Myocyte (in vitro differentiated cells): Measurements from ENCODE around the gene SIAE. TPM values are rescaled to one million over a fixed set of nuclear protein-coding genes. Genes with fewer than 3 reads are reported as not detected.
"Not testable (repeated sequence)": the region's sequence is repeated elsewhere in the genome, so short reads cannot be mapped to it uniquely, and the experiment has no call there.

Experiments
- DNase-seq: peaks from one replicate; pipeline ENCODE4 v3.0.0-alpha.2; 2012; ENCODE audit warnings: low read depth
- total RNA-seq: library from RNA; depleted of rRNA; stranded (reverse); fragments of >200 nt; gene quantifications from 2 replicates; pipeline ENCODE4 v1.2.3, GENCODE V29; 2014

The SIAE gene
- total RNA-seq, 1 donor from 2014 or later, result 14.4 TPM

- peak; percentile 86 for DNase-seq
Measured at GRCh38 chr11:124625504-124626168, 47.9 kb downstream of the SIAE start.

DNA sequence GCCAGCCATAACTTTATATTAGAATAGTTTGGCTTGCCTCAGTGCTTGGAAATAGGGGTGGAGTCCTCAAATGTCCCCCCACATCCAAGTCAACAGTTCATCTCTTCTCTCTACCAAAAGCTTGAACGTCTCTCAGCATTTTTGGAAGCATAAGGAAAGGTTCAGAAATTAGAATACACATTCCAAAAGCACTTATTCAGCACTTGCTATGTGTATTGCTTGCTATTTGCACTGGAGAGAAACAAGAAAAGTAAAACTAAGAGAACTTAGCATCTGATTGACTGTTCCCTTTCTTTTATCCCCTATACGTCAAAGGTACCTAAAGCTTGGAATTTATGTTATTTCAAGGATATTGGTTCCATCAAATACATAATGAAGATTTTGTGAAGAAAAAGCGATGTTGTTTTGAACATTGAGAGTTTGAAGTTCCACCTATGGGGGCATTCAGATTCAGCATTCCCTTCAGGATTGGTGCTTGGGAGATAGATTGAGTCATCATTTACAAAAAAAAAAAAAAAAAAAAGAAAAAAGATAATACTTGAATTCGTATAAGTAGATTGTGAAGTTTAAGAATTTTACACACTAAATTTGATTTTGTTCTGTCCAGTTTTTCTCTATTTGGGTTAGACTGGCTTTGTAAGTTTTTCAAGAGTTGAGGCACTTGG lies 49.5 kb downstream of the SIAE start:
- no peak for DNase-seq

- DNase-seq, result peak; percentile 95
Measured at GRCh38 chr11:124622531-124623451, 50.7 kb downstream of the SIAE start, which contains the start of gene TBRG1. TBRG1 (plus strand) TSS chr11:124622864; CDS start chr11:124623084, 220 bp downstream.

DNA sequence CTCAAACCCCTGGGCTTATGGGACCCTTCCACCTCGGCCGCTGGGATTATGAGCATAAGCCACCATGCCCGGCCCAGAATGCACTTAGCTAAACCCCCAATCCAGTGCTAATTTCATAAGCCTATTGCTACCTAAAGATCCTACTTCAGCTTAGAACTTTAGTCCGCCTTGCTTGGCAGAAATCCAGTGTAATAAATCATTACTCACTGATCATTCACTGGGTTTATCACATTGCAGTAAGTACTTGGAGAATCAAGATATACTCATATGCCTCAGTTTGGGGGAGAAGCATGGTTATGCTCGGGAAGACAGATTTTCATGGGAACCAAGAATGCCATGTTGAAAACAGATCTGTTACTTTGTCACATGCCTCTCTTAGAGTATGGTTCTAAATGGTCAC lies 54.7 kb downstream of the SIAE start:
- DNase-seq, result no peak

- DNase-seq, result peak; percentile 3
Measured at GRCh38 chr11:124612567-124613246, 60.8 kb downstream of the SIAE start.

DNA sequence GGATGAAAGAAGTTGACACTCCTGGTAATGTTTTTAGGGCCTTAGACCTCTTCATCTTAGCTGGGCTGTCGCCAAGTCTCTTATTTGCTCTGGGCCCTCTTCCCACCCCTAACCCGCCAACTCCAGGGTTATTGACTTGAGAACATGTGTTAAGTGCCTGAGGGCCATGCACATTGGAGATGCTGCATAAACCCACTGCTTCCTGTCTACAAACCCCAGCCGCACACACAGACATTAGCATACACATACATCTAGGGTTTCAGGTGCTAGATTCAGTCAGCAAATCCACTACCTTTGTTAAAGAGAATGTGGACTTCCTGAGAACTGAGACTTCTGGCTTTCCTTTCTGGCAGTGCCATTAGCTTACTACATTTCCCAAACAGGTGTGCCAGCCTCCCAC lies 61.5 kb downstream of the SIAE start:
- no peak for DNase-seq

DNA sequence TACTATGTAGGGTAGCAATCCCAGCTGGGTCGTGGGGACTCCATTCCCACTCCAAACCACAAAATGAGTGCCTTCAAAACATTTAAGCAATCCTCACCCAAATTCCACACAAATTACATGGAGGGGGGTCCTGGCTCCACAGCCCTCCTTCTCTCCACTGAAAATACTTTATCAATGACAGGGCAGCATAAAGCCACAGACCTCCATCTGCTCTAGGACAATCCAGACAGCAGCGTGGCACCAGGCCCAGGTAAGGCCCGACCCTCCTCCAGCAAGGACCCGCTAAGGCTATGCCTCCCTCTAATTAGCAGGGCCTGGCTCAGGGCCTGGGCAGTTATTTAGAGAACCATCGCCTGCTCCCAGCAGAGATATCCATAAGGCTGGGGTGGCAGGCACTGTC lies 62.5 kb downstream of the SIAE start, which contains the start of gene PANX3:
Gene PANX3, plus strand, starts transcription at position 365 of the 400 bp plus-strand sequence. CDS start 129 bp downstream, outside the sequence.
- DNase-seq, result no peak

DNA sequence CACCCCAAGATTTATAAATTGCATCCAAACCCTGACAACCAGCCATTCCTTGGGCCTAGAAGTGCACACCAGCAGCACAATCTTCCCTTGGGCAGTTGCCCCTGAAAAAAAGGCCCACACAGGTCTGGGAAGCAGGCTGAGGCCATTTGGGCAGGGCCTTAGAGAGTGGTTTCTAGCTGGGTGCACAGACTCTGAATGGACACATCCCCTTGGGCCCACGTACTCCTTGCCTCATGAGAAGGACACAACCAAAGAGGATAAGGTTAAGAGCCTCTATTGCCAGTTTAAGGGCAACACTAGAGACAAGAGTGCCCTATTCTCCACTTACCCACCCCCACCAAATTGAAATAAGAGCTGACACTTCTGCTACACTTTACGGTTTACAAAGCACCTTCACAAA lies 63.2 kb downstream of the SIAE start:
- DNase-seq, result no peak

GRCh38 chr11:124608147-124608546 lies 65.4 kb downstream of the SIAE start:
- DNase-seq, result no peak

- DNase-seq, result no peak
Measured at GRCh38 chr11:124605719-124606118, 67.8 kb downstream of the SIAE start.

DNA sequence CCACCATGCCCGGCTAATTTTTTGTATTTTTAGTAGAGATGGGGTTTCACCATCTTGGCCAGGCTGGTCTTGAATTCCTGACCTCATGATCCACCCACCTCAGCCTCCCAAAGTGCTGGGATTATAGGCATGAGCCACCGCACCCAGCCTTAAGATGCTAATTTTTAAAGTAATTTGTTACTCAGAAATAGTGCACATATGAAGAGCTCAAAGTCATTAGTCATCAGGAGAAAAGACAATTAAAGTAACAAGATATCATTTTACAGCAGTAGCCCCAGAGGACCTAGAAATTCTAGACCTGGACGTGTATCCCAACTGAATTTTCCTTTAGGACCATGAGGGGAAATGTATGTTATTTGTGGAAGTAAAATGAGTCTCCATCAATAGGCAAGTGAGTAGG lies 70.8 kb downstream of the SIAE start:
- DNase-seq, result not testable (repeated sequence)

GRCh38 chr11:124602193-124602592 lies 71.3 kb downstream of the SIAE start:
- peak; percentile 53 for DNase-seq

DNA sequence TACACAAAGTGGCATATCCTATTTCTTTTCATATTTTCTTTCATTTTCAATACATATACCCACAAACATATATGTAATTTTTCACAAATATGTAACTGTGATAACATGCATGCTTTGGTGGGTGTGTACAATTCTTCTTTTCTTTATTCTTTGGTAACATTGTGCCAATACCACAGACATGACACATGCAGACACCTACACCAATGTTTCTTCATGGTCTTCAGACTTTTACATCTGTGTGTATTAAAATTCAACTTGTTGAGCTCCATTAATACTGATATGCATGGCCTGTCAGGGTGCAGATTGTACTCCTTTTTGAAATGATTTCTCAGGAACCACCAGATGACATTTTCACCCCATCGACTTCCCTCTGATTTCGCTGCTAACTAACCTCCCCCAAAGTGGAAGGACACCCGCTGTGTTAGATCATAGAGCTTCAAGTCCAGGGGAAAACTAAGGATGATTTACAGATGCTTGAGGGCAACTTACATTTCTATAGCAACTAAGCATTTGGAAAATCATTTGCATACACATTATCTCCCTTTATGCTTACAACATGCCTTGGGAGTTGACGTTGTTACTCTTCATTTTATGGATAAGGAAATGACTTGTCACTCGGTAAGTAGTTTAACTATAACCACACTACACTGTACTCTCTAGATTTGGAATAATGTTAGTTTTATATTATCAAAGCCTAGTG lies 72.8 kb downstream of the SIAE start:
- no peak for DNase-seq

DNA sequence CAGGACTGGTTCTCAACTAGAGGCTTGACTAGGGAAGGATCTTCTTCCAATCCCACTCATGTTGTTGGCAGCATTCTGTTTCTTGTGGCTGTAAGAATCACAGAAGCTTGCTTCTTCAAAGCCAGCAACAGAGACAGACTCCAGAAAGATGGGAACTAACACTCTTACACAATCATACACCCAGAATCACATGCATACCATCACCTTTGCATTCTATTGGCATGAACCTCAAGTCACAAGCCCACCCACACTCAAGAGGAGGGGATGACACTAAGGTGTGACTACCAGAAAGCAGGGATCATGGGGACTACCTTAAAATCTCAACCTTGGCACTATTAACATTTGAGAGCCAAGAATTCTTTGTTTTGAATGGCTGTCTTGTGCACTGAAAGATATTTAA lies 75.9 kb downstream of the SIAE start:
- DNase-seq, result no peak

DNA sequence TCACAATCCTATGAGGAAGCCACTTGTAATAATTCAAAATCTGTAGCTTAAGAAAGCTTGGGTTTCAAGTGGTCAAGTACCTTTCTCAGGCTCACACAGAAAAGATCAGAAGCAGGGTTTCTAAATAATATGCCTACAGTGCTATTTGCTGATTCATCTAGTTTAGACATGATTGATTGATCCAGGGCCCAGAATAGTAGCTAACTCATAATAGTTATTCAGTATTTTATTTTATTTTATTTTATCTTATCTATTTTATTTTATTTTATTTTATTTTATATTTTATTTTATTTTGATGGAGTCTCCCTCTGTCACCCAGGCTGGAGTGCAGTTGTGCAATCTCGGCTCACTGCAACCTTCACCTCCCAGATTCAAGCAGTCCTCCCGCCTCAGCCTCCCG lies 78.2 kb downstream of the SIAE start:
- no peak for DNase-seq

DNA sequence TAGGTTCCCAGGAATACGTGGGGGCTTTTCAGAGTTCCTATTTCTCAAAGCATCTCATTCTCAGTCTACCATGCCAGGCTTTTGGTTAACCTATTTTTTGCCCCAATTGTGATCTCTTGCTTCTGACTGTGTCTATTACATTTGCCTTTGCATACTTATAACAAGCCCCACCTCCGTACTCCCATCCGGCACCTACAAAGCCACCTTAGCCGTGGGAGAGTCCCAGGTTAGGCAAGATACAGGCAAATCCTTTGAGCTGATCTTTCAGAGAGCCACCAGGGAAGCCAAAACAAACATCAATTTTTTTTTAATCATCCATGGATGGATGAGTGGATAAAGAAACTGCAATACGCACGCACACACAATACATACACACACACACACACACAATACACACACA lies 80.9 kb downstream of the SIAE start:
- no peak for DNase-seq

- DNase-seq, result no peak
Measured at GRCh38 chr11:124591430-124591829, 82.1 kb downstream of the SIAE start.

GRCh38 chr11:124586238-124586860 lies 87.2 kb downstream of the SIAE start:
- peak; percentile 80 for DNase-seq

- no peak for DNase-seq
Measured at GRCh38 chr11:124584681-124585372, 88.7 kb downstream of the SIAE start.
